Breast epithelium (tissue), 3 donors: ENCODE measurements around the gene DEK.

Experiments used
- POLR2A ChIP-seq: fragments of 450-650 bp; IDR thresholded peaks from one replicate; pipeline ENCODE4 v1.6.1; 2016; ENCODE audit warnings: antibody characterized with exemption, mild to moderate bottlenecking, moderate library complexity
- TF ChIP-seq, protein P1 (sequence below), 3 donors: fragments of 450-650 bp; IDR thresholded peaks; one replicate each; pipeline ENCODE4 v1.5.1; 2016 to 2017; ENCODE audit warnings: antibody characterized with exemption in 3 of 3, mild to moderate bottlenecking in 3 of 3, moderate library complexity in 3 of 3

DNA sequence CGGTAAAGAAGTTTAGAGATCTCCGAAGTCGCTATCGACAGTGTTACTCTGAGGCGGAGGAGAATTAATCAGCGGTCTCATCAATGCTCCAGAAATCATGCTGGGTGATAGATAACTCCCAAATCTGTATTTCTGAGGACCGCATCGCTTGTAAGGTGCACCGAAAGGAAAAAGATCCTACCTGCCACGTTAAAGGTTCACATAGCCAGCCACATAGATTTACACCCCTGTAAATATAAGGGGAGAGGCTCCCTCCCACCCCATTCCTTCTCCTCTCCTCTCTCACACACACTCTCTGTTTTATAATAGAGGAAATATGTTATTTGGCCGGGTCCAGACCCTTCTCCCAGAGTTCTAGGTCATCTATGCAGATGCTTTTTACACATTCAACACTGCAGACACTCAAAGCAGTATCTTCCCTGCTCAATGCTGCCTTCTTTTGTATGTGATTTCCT, 620 bp upstream of the DEK start:
- TF ChIP-seq, protein P1, sequence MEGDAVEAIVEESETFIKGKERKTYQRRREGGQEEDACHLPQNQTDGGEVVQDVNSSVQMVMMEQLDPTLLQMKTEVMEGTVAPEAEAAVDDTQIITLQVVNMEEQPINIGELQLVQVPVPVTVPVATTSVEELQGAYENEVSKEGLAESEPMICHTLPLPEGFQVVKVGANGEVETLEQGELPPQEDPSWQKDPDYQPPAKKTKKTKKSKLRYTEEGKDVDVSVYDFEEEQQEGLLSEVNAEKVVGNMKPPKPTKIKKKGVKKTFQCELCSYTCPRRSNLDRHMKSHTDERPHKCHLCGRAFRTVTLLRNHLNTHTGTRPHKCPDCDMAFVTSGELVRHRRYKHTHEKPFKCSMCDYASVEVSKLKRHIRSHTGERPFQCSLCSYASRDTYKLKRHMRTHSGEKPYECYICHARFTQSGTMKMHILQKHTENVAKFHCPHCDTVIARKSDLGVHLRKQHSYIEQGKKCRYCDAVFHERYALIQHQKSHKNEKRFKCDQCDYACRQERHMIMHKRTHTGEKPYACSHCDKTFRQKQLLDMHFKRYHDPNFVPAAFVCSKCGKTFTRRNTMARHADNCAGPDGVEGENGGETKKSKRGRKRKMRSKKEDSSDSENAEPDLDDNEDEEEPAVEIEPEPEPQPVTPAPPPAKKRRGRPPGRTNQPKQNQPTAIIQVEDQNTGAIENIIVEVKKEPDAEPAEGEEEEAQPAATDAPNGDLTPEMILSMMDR (IDR thresholded peaks at IDR 0.05), result no peak
- TF ChIP-seq POLR2A, result no peak
